HEK293T (cell line): Measurements from ENCODE around the gene AKAP7.

Source experiments
- CTCF ChIA-PET: fragments of 350-600 bp; formaldehyde crosslinking; extraction: SDS; loops from one replicate; lab custom pipeline; 2021; ENCODE audit warnings: antibody characterized with exemption, inconsistent platforms; lab: Yijun Ruan, JAX
- POLR2A ChIA-PET: fragments of 350-600 bp; formaldehyde crosslinking; extraction: SDS; loops from one replicate; lab custom pipeline; 2020; ENCODE audit warnings: antibody characterized with exemption, inconsistent platforms; lab: Yijun Ruan, JAX
- DNase-seq: peaks from one replicate; pipeline ENCODE4 v3.0.0; 2012; ENCODE audit warnings: mixed read lengths; ENCODE audit errors: extremely low spot score
- ARNT ChIP-seq: fragments of 450-650 bp; IDR thresholded peaks from 2 replicates; pipeline ENCODE4 v1.6.1; 2017; ENCODE audit warnings: mild to moderate bottlenecking
- BHLHE40 ChIP-seq: fragments of 450-650 bp; IDR thresholded peaks from 2 replicates; pipeline ENCODE4 v1.6.1; 2016; ENCODE audit warnings: mild to moderate bottlenecking, moderate library complexity, borderline replicate concordance
- CTBP1 ChIP-seq: fragments of 450-650 bp; IDR thresholded peaks from 2 replicates; pipeline ENCODE4 v1.6.1; 2016; ENCODE audit warnings: borderline replicate concordance
- ELF4 ChIP-seq: fragments of 450-650 bp; IDR thresholded peaks from 2 replicates; pipeline ENCODE4 v1.6.1; 2017; ENCODE audit warnings: antibody characterized with exemption
- FOXA1 ChIP-seq: fragments of 450-650 bp; IDR thresholded peaks from 2 replicates; pipeline ENCODE4 v1.6.1; 2016; ENCODE audit warnings: mild to moderate bottlenecking
- FOXK2 ChIP-seq: fragments of 450-650 bp; IDR thresholded peaks from 2 replicates; pipeline ENCODE4 v1.6.1; 2016; ENCODE audit warnings: mild to moderate bottlenecking
- FOXM1 ChIP-seq: fragments of 450-650 bp; IDR thresholded peaks from 2 replicates; pipeline ENCODE4 v1.6.1; 2017; ENCODE audit warnings: mild to moderate bottlenecking, borderline replicate concordance
- HDGF ChIP-seq: fragments of 450-650 bp; IDR thresholded peaks from 2 replicates; pipeline ENCODE4 v1.6.1; 2017; ENCODE audit warnings: antibody characterized with exemption, borderline replicate concordance
- L3MBTL2 ChIP-seq: fragments of 450-650 bp; conservative IDR thresholded peaks from 2 replicates; pipeline ENCODE4 v1.6.1; 2016; ENCODE audit warnings: mild to moderate bottlenecking
- LEF1 ChIP-seq: fragments of 450-650 bp; IDR thresholded peaks from 2 replicates; pipeline ENCODE4 v1.6.1; 2017; ENCODE audit warnings: mild to moderate bottlenecking, borderline replicate concordance
- NFRKB ChIP-seq: fragments of 450-650 bp; IDR thresholded peaks from 2 replicates; pipeline ENCODE4 v1.6.1; 2016; ENCODE audit warnings: mild to moderate bottlenecking, moderate library complexity
- PKNOX1 ChIP-seq: fragments of 450-650 bp; IDR thresholded peaks from 2 replicates; pipeline ENCODE4 v1.6.1; 2016
- SP1 ChIP-seq: fragments of 450-650 bp; IDR thresholded peaks from 2 replicates; pipeline ENCODE4 v1.6.1; 2017
- SUZ12 ChIP-seq: fragments of 450-650 bp; IDR thresholded peaks from 2 replicates; pipeline ENCODE4 v1.6.1; 2016; ENCODE audit warnings: mild to moderate bottlenecking
- TARDBP ChIP-seq: fragments of 450-650 bp; IDR thresholded peaks from 2 replicates; pipeline ENCODE4 v1.6.1; 2016
- ZNF384 ChIP-seq: fragments of 450-650 bp; IDR thresholded peaks from 2 replicates; pipeline ENCODE4 v1.6.1; 2016

Gene AKAP7

DNA sequence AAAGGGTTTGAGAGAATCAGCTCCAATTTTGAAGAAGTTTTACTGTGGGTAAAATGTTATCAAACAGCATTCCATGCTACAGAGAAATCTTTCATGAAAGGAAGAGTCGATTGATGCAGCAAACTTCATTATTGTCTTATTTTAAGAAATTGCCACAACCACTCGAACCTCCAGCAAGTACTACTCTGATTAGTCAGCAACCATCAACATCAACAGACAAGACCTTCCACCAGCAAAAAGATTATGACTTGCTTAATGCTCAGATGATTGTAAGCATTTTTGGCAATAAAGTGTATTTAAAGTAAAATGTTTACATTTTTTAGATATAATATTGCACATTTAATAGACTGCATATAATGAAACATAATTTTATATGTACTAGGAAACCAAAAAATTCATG, 87.5 kb downstream of the AKAP7 start:
- ChIA-PET POLR2A (no interaction called here), CTCF (no interaction called here)
- DNase-seq, result no peak
- no peak for TF ChIP-seq SP1
- TF ChIP-seq PKNOX1, result no peak
- no peak for TF ChIP-seq NFRKB
- TF ChIP-seq FOXK2, result no peak
- TF ChIP-seq CTBP1, result no peak
- TF ChIP-seq TARDBP, result no peak
- no peak for TF ChIP-seq ZNF384
- no peak for TF ChIP-seq HDGF
- TF ChIP-seq L3MBTL2, result no peak
- TF ChIP-seq FOXA1, result no peak
- TF ChIP-seq ARNT, result no peak
- TF ChIP-seq LEF1, result no peak
- no peak for TF ChIP-seq ELF4
- no peak for TF ChIP-seq BHLHE40
- TF ChIP-seq FOXM1, result no peak
- TF ChIP-seq SUZ12, result no peak

DNA sequence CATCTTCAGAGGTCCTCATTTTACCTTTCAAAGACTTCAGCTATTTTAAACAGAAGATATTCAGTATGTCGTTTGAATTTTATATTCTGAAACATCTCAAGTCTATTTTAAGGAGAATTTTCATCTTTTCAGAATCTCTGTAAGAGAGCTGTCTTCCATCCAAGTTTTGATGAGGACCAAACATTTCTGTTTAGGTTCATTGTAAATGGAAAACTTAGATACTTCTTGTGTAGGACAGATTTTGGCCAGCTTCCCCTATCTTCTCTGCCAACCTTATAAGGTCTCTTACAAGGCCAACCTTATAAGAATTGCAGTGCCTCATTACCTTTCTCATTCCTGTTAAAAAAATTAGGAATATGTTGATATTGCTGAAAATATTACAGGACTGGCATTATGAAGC, 88.1 kb downstream of the AKAP7 start:
- no peak for DNase-seq
- TF ChIP-seq L3MBTL2 (no peak), SP1 (no peak), FOXM1 (no peak), ELF4 (no peak), NFRKB (no peak), ZNF384 (no peak), SUZ12 (no peak), LEF1 (no peak)
- POLR2A ChIA-PET, result no interaction called here
- CTCF ChIA-PET, result no interaction called here

GRCh38 chr6:131225127-131225526, 89.9 kb downstream of the AKAP7 start:
- ChIA-PET CTCF (no interaction called here), POLR2A (no interaction called here)
- TF ChIP-seq ZNF384, result no peak
- TF ChIP-seq BHLHE40, result no peak
- TF ChIP-seq TARDBP, result no peak
- TF ChIP-seq PKNOX1, result no peak
- no peak for TF ChIP-seq ARNT
- TF ChIP-seq SUZ12, result no peak
- no peak for TF ChIP-seq SP1
- no peak for TF ChIP-seq NFRKB
- DNase-seq, result no peak

DNA sequence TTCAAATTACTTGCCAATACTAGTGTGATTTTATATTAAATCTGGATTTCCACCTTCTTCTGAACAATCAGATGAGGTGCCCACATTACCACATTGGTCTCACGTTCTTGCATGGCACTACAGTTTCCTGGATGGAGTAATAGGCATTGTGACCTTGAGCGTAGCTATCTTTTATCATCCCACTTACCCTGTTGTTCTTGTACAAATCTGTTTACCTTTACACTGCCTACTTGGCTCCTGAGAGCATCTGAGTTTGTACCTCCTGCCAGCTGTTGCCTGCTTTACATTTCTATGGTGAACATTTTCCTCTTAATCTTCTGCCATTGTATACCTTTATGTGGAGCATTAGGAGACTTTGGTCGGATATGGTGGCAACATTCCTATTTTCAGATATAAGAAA, 90.7 kb downstream of the AKAP7 start:
- ChIA-PET POLR2A (no interaction called here), CTCF (no interaction called here)
- DNase-seq, result no peak
- TF ChIP-seq L3MBTL2, result no peak
- no peak for TF ChIP-seq PKNOX1
- TF ChIP-seq TARDBP, result no peak
- TF ChIP-seq SP1, result no peak
- TF ChIP-seq HDGF, result no peak
- no peak for TF ChIP-seq LEF1
- TF ChIP-seq BHLHE40, result no peak
- no peak for TF ChIP-seq SUZ12

- TF ChIP-seq NFRKB (no peak), LEF1 (no peak), SUZ12 (no peak), ELF4 (no peak), PKNOX1 (no peak), HDGF (no peak), SP1 (no peak), TARDBP (no peak), CTBP1 (no peak), FOXA1 (no peak), ARNT (no peak), ZNF384 (no peak), BHLHE40 (no peak), FOXK2 (no peak), L3MBTL2 (no peak), FOXM1 (no peak)
- no peak for DNase-seq
- CTCF ChIA-PET, result no interaction called here
- POLR2A ChIA-PET, result no interaction called here
Measured at GRCh38 chr6:131226459-131227157, 91.3 kb downstream of the AKAP7 start.

DNA sequence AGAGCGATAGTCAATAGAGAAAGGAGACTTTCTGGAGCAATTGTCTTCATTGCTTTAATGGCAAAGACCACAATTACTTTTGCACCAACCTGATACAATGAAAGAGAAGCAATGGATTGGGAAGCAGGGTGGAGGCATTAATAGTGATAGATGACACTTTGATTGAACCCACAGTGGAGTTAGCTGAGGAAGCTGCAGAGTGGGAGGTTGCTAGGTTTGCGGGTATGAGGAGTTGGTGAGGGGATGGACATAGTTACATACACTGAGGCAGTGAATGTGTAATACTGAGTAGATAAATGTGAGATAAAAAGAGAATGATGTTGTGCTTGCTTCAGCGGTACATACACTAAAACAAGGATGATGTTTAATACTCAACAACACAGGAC, 91.9 kb downstream of the AKAP7 start:
- CTCF ChIA-PET, result no interaction called here
- POLR2A ChIA-PET, result no interaction called here
- TF ChIP-seq ELF4, result no peak
- TF ChIP-seq FOXA1, result no peak
- TF ChIP-seq CTBP1, result no peak
- TF ChIP-seq ZNF384, result no peak
- no peak for TF ChIP-seq PKNOX1
- no peak for TF ChIP-seq ARNT
- no peak for TF ChIP-seq NFRKB
- no peak for TF ChIP-seq FOXM1
- no peak for TF ChIP-seq L3MBTL2
- no peak for TF ChIP-seq TARDBP
- TF ChIP-seq LEF1, result no peak
- no peak for TF ChIP-seq FOXK2
- no peak for TF ChIP-seq BHLHE40
- no peak for TF ChIP-seq HDGF
- no peak for TF ChIP-seq SUZ12
- TF ChIP-seq SP1, result no peak

More for the DNA sequence above, 91.9 kb downstream of the AKAP7 start:
- no peak for DNase-seq
